Measurements from ENCODE around the gene NTN1.
"Not testable (repeated sequence)": the region's sequence is repeated elsewhere in the genome, so short reads cannot be mapped to it uniquely, and the experiment has no call there.

Gene NTN1

DNA sequence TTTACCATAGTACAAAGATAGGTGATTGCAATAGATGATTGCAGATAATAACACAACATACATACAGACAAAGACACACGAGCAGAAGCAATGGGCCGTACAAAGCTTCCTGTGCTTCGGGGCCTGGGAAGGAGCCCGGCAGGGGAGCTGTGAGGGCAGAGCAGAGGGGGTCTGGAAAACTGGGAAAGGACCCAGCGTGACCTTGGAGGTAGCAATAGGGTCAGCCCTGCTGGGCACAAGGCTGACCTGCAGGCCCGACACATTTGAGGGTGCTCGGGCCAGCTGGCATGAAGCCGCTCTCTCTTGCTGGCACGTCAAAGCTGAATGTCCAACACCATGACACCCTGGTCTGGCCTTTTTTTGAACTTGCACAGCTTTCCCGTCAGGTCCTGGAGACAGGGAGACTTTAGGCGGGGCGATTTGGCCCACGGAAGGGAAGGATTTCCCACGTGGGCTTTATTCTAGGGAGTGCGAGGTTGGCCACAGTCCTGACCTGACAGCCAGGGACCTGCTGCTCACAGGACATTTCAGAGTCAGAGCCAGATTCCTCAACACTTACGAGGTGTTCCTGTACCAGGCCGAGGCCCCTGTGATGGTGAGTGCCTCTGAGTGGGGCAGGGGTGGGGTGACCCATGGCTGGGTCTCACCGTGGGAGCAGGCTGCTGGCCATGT is 83.2 kb downstream of the NTN1 start:
- peaks cover 12% of the 10 kb centered on the region; the same call in 1 of the 2 replicates for H3K9me3 ChIP-seq
- no peaks in the 10 kb centered on the region for H3K36me3 ChIP-seq
- no peak overlapping the region for H3K27ac ChIP-seq
- H3K4me3 ChIP-seq = no peak overlapping the region
- no peak overlapping the region for H3K9ac ChIP-seq
- H4K20me1 ChIP-seq = no peaks in the 10 kb centered on the region
- TF ChIP-seq Cebpa-rat (IDR thresholded peaks at IDR 0.05) = no peak
- peaks cover 22% of the 10 kb centered on the region for H3K4me1 ChIP-seq
- H3K4me2 ChIP-seq = no peak overlapping the region
- H3K27me3 ChIP-seq = no peaks in the 10 kb centered on the region

GRCh38 chr17:9105068-9105868 is 84.0 kb downstream of the NTN1 start:
- Histone ChIP-seq H3K4me2 (no peak overlapping the region), H3K4me1 (peaks cover 19% of the 10 kb centered on the region), H3K36me3 (no peaks in the 10 kb centered on the region), H3K9me3 (peaks cover 12% of the 10 kb centered on the region; the same call in 1 of the 2 replicates), H3K4me3 (no peak overlapping the region), H3K9ac (no peak overlapping the region), H3K27ac (no peak overlapping the region), H4K20me1 (no peaks in the 10 kb centered on the region), H3K27me3 (no peaks in the 10 kb centered on the region)
- TF ChIP-seq Cebpa-rat (IDR thresholded peaks at IDR 0.05) = no peak

DNA sequence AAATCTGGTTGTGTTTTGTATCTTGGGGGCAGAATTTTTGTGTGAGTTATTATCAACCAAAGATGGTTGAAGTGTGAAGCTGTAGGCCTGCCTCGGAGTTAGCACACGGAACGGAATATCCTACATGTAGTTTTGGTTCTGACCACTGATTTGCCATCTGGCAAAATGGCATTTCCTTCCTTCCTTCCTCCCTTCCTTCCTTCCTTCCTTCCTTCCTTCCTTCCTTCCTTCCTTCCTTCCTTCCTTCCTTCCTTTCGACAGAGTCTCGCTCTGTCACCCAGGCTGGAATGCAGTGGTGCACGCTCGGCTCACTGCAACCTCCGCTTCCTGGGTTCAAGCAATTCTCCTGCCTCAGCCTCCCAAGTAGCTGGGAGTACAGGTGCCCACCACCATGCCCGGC is 85.0 kb downstream of the NTN1 start:
- H4K20me1 ChIP-seq, H3K27me3 ChIP-seq, H3K4me2 ChIP-seq, H3K4me1 ChIP-seq, H3K27ac ChIP-seq, H3K9ac ChIP-seq, H3K36me3 ChIP-seq, H3K4me3 ChIP-seq: not testable (repeated sequence)
- peaks cover 12% of the 10 kb centered on the region; the same call in 1 of the 2 replicates for H3K9me3 ChIP-seq

GRCh38 chr17:9107527-9107926 is 86.2 kb downstream of the NTN1 start:
- no peaks in the 10 kb centered on the region for H3K4me1 ChIP-seq
- no peak overlapping the region for H3K27ac ChIP-seq
- no peak overlapping the region for H3K4me3 ChIP-seq
- no peaks in the 10 kb centered on the region for H3K27me3 ChIP-seq
- no peaks in the 10 kb centered on the region for H4K20me1 ChIP-seq
- no peak overlapping the region for H3K4me2 ChIP-seq
- 0 out of 2 replicates have a peak, but pooled peaks cover 6% of the 10 kb centered on the region for H3K9me3 ChIP-seq
- TF ChIP-seq Cebpa-rat (IDR thresholded peaks at IDR 0.05) = no peak
- H3K36me3 ChIP-seq = no peaks in the 10 kb centered on the region
- no peak overlapping the region for H3K9ac ChIP-seq

- Histone ChIP-seq H3K4me1 (no peaks in the 10 kb centered on the region), H4K20me1 (no peaks in the 10 kb centered on the region), H3K4me2 (no peak overlapping the region), H3K27ac (no peak overlapping the region), H3K9ac (no peak overlapping the region), H3K36me3 (no peaks in the 10 kb centered on the region), H3K9me3 (0 out of 2 replicates have a peak, but pooled peaks cover 1% of the 10 kb centered on the region), H3K27me3 (no peaks in the 10 kb centered on the region), H3K4me3 (no peak overlapping the region)
- TF ChIP-seq Cebpa-rat (IDR thresholded peaks at IDR 0.05) = no peak
These were observed 86.8 kb downstream of the NTN1 start for GRCh38 chr17:9108146-9108545.

DNA sequence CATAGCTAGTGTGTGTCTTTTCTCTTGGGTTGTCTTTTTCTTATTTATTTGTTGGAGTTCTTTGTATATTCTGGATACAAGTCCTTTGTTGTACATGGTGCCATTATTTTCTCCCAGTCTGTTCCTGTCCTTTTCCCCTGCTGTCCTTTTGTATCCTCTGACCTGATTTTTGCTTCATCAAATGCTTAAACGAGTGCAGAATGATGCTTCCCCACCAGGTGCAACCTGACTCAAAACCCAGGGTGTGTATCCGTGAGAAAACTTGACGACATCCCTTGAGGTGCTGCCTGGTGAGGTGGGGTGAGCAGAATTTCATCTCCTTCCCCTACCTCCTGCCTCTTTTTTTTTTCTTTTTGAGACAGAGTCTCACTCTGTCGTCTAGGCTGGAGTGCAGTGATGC is 88.6 kb downstream of the NTN1 start:
- Histone ChIP-seq H3K36me3 (no peaks in the 10 kb centered on the region), H3K27me3 (no peaks in the 10 kb centered on the region), H3K9me3 (no peaks in the 10 kb centered on the region), H3K9ac (no peak overlapping the region), H4K20me1 (no peaks in the 10 kb centered on the region), H3K27ac (no peak overlapping the region), H3K4me1 (peaks cover 4% of the 10 kb centered on the region), H3K4me3 (no peak overlapping the region), H3K4me2 (no peak overlapping the region)
- TF ChIP-seq Cebpa-rat (IDR thresholded peaks at IDR 0.05) = no peak

- Histone ChIP-seq H3K4me2 (no peak overlapping the region), H3K27me3 (0 out of 2 replicates have a peak, but pooled peaks cover 3% of the 10 kb centered on the region), H3K27ac (no peak overlapping the region), H4K20me1 (no peaks in the 10 kb centered on the region), H3K4me3 (no peak overlapping the region), H3K9ac (no peak overlapping the region), H3K36me3 (no peaks in the 10 kb centered on the region), H3K4me1 (peaks cover 9% of the 10 kb centered on the region), H3K9me3 (no peaks in the 10 kb centered on the region)
- no peak for TF ChIP-seq Cebpa-rat (IDR thresholded peaks at IDR 0.05)
These were observed 89.2 kb downstream of the NTN1 start for GRCh38 chr17:9110501-9110900.

DNA sequence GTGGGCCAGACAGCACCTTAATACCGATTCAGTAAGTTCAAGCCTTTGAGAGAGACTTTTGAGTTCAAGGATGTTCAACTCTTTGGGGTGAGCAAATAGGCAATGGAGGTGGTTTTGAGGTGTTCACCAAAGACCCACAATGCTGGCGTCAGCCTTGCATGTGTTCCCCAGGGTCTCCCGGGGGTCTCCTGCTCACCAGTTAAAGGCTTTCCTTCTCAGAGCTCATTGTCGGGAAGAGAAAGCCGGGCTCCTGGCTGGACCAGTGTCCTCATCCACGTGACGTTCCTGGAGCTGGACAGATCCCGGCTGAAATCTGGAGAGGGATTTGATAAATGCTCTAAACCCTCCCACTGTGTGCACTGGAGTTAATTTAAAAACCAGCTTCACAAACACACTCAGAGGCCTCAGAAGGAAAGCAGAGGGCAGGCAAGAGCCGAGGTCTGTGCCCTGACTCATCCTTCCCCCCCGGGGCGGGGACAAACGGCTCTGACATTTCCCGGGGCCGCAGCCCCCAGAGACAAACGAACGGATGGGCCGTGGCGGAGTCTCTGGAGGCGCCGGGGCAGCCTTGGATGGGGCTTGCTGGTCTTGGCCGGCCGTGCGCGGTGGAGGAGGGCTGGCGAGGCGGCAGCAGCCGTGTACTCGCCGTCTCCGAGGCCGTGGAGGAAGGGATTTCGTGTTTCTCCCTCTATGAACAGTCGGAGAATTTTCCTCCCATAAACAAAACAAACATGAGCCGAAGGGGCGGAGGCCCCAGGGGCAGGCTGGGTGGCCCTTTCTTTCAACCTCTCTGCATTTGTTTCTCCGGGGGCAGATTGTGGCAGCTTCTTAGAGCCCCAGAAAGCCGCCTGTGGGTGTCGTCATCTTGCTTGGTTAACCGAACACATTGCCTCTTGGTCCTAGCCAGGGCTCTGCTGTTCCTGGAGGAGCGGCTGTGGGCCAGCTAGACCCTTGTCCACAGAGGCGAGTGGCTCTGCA is 94.2 kb downstream of the NTN1 start:
- Histone ChIP-seq H3K27me3 (0 out of 2 replicates have a peak, but pooled peaks cover 8% of the 10 kb centered on the region), H3K36me3 (no peaks in the 10 kb centered on the region), H4K20me1 (no peaks in the 10 kb centered on the region), H3K4me3 (peak overlapping the region; percentile 63), H3K27ac (peak overlapping the region; percentile 62), H3K9ac (peak overlapping the region; percentile 70), H3K4me1 (peaks cover 33% of the 10 kb centered on the region), H3K9me3 (peaks cover 14% of the 10 kb centered on the region; the same call in 1 of the 2 replicates), H3K4me2 (peak overlapping the region; percentile 96)
- no peak for TF ChIP-seq Cebpa-rat (IDR thresholded peaks at IDR 0.05)

GRCh38 chr17:9116311-9116835 is 95.1 kb downstream of the NTN1 start:
- no peak overlapping the region for H3K27ac ChIP-seq
- no peak overlapping the region for H3K4me3 ChIP-seq
- peaks cover 14% of the 10 kb centered on the region; the same call in 1 of the 2 replicates for H3K9me3 ChIP-seq
- 0 out of 2 replicates have a peak, but pooled peaks cover 8% of the 10 kb centered on the region for H3K27me3 ChIP-seq
- H4K20me1 ChIP-seq = no peaks in the 10 kb centered on the region
- H3K9ac ChIP-seq = no peak overlapping the region
- TF ChIP-seq Cebpa-rat (IDR thresholded peaks at IDR 0.05) = no peak
- H3K4me2 ChIP-seq = peak overlapping the region; percentile 96
- H3K4me1 ChIP-seq = peaks cover 33% of the 10 kb centered on the region
- no peaks in the 10 kb centered on the region for H3K36me3 ChIP-seq
